Sigmoid colon (tissue), 4 donors: ENCODE data around the gene ZNF407.

ENCODE experiments used
- EP300 ChIP-seq, 4 donors: sonication (generic); formaldehyde crosslinking; IDR thresholded peaks; one replicate each; pipeline ENCODE4 v1.6.1; 2017; ENCODE audit warnings: antibody characterized with exemption in 4 of 4
- POLR2A ChIP-seq, 2 donors: fragments of 450-650 bp; IDR thresholded peaks; one replicate each; pipeline ENCODE4 v1.6.1; 2016; ENCODE audit warnings: antibody characterized with exemption in 2 of 2, mild to moderate bottlenecking in 2 of 2, moderate library complexity in 2 of 2
- POLR2AphosphoS5 ChIP-seq, 4 donors: sonication (generic); formaldehyde crosslinking; IDR thresholded peaks; one replicate each; pipeline ENCODE4 v1.6.1; 2017; ENCODE audit warnings: antibody characterized with exemption in 4 of 4
- TF ChIP-seq, protein P1 (sequence below), 4 experiments: fragments of 450-650 bp in 3 of 4; fragments of 200-600 bp in 1 of 4; IDR thresholded peaks; one replicate each; pipeline ENCODE4 v1.5.1; 2016 to 2019; ENCODE audit warnings: antibody characterized with exemption in 4 of 4, mild to moderate bottlenecking in 3 of 4, moderate library complexity in 2 of 4

DNA sequence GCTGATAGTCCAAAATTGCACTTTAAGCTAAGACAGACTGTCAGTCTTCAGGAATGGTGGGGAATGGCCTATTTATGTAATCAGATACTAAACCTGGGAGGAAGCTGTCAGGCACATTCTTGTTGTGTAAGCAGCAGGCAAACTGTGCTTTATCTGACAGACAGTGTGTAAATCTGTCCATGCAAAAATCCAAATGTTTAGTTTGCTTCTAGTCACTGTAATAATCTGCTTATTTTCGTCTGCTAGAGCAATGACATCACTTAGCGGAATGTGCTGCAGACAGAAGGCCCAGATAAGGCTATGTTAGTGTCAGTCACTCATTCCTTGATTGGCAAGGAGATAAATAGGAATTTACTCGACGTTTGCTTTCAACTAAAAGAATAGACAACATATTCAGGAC lies 263.5 kb downstream of the ZNF407 start:
- TF ChIP-seq, protein P1, sequence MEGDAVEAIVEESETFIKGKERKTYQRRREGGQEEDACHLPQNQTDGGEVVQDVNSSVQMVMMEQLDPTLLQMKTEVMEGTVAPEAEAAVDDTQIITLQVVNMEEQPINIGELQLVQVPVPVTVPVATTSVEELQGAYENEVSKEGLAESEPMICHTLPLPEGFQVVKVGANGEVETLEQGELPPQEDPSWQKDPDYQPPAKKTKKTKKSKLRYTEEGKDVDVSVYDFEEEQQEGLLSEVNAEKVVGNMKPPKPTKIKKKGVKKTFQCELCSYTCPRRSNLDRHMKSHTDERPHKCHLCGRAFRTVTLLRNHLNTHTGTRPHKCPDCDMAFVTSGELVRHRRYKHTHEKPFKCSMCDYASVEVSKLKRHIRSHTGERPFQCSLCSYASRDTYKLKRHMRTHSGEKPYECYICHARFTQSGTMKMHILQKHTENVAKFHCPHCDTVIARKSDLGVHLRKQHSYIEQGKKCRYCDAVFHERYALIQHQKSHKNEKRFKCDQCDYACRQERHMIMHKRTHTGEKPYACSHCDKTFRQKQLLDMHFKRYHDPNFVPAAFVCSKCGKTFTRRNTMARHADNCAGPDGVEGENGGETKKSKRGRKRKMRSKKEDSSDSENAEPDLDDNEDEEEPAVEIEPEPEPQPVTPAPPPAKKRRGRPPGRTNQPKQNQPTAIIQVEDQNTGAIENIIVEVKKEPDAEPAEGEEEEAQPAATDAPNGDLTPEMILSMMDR (IDR thresholded peaks at IDR 0.05), result no peak
- TF ChIP-seq POLR2AphosphoS5 (IDR thresholded peaks at IDR 0.05) (peak in 2 of 4 donors; percentile 19 to 48), EP300 (IDR thresholded peaks at IDR 0.05) (no peak), POLR2A (IDR thresholded peaks at IDR 0.05) (no peak)
